Loucy (cell line): Measurements from ENCODE around the gene RIMBP2.

Experiments
- CTCF ChIP-seq: fragments of 200-600 bp; sonication (generic); conservative IDR thresholded peaks from 2 replicates; pipeline ENCODE4 v1.5.1; 2014; ENCODE audit warnings: mild to moderate bottlenecking, antibody characterized with exemption, low read length
- EZH2phosphoT487 ChIP-seq: fragments of 200-600 bp; IDR thresholded peaks from 2 replicates; pipeline ENCODE4 v1.6.1; 2018; ENCODE audit warnings: antibody characterized with exemption, mild to moderate bottlenecking, moderate library complexity, borderline replicate concordance

GRCh38 chr12:130433834-130434233 is 282.3 kb downstream of the RIMBP2 start:
- no peak for TF ChIP-seq CTCF
- no peak for TF ChIP-seq EZH2phosphoT487
